ENCODE measurements around the gene AGK.
"Not testable (repeated sequence)": the region's sequence is repeated elsewhere in the genome, so short reads cannot be mapped to it uniquely, and the experiment has no call there.

AGK gene

DNA sequence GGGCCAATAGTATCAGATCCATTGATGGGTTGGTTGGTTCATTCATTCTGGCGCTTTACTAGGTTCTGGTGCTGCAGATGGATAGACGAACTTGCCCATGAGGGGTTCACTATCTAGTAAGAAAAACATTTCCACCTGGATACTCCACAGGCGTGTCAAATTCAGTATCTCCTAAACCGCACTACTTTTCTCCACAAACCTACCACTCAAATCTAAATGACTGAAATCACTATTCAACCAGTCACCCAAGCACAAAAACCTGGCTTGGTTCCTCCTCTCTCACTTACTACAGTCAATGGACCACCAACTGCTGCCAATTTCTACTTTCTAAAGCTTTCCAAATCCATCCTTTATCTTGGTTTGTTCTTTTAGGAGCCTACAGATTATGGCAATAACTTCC is 572 bp downstream of the AGK start:
- in situ Hi-C loops (cut with HindIII; ENCODE audit: low sequenced_read_pairs) = no loop called here

DNA sequence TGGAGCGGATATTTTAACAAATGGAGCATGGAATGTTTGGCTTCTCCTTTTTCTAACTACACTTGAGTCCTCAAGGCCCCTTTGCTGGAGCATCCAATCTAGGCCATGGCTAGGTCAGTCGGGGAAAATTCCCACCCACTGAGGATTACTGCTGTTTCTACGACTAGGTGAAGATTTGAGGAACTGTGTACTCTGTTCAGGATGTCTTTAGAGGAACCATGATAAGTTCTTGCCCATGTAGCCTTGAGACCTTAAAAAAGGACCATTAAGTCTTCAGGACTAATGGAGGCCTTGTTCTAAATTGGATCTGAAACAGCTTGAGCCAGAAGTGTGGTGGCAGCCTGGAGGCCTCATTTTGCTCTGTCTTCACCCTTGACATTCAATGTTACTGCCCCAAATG is 6.2 kb downstream of the AGK start:
- in situ Hi-C loops (cut with HindIII; ENCODE audit: low sequenced_read_pairs) = no loop called here

- in situ Hi-C loops (cut with HindIII; ENCODE audit: low sequenced_read_pairs) = not testable (repeated sequence)
Measured at GRCh38 chr7:141557831-141558531, 6.8 kb downstream of the AGK start.

- in situ Hi-C loops (cut with HindIII; ENCODE audit: low sequenced_read_pairs) = no loop called here
Measured at GRCh38 chr7:141558544-141559183, 7.5 kb downstream of the AGK start.

- in situ Hi-C loops (cut with HindIII; ENCODE audit: low sequenced_read_pairs) = no loop called here
Measured at GRCh38 chr7:141559961-141560360, 8.8 kb downstream of the AGK start.

DNA sequence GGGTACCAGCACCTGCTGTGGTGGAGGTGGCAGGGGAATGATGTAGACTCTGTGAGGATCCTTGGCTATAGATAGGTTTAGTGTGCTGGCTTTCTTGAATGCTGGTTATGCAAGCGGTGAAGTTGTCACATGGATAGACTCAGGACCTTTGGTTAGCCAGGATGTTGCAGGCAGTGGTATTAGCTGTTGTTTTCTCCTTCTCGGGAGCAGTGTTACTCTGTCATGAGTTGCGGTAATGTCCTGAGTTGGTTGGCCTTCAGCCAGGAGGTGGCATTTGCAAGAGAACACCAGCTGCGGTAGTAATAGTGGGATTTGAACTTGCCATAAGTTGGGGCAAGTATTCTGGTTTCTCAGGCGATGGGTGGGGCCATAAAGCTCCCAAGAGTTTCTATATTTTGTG is 10.8 kb downstream of the AGK start:
- in situ Hi-C loops (cut with HindIII; ENCODE audit: low sequenced_read_pairs) = no loop called here

DNA sequence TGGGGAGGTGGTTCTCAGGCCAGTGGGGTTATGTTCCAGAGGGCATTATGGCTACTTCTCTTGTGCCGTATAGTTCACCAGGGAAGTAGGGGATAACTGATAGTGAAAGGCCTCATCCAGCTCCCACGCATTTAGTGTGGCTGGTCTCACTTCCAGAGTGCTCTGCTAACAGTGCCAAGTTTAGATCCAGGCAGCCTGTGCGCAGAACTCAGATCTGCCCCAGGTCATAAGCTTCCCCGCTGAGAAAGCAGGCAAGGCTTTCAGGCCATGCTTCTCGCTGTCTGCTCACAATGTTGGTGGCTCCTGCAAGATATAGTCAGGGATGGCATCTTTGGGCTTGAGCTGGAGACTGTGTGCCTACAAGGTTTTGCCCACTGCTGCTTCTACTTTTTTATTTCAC is 11.3 kb downstream of the AGK start:
- in situ Hi-C loops (cut with HindIII; ENCODE audit: low sequenced_read_pairs) = no loop called here

DNA sequence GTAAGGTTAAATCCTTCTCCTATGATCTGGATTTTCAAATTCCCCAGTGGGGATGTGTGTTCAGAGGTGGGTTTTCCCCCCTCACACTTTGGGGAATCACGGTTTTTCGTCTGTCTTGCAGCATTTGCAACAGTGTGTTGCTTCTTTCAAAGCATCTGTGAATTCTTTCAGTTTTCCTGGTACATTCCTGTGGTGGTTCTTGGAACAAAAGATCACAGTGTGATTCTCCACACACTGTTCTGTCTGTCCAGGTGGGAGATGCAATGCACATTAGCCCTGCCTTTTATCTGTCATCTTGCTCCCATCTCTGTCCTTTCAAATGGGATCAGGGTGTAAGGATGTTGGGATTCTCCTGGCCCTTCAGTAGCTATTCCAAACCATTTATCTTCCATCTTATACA is 11.8 kb downstream of the AGK start:
- in situ Hi-C loops (cut with HindIII; ENCODE audit: low sequenced_read_pairs) = no loop called here

DNA sequence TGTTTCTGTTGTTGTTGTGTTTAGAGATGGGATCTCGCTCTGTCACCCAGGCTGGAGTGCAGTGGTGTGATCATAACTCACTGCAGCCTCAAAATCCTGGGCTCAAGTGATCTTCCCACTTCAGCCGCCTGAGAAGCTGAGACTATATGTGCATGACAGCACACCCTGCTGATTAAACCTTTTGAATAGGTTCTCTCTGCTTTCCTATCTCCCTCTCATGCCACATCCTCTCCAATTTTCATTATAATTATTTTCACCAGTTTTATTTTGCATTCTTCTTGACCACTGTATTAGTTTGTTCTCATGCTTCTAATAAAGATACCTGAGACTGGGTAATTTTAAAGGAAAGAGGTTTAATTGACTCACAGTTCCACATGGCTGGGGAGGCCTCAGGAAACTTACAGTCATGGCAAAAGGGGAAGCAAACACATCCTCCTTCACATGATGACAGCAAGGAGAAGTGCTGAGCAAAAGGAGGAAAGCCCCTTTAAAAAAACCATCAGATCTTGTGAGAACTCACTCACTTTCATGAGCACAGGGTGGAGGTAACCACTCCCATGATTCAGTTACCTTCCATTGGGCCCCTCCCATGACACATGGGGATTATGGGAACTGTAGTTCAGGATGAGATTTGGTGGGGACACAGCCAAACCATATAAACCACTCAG is 12.9 kb downstream of the AGK start:
- in situ Hi-C loops (cut with HindIII; ENCODE audit: low sequenced_read_pairs) = no loop called here

- in situ Hi-C loops (cut with HindIII; ENCODE audit: low sequenced_read_pairs) = no loop called here
Measured at GRCh38 chr7:141567432-141567831, 16.2 kb downstream of the AGK start.

DNA sequence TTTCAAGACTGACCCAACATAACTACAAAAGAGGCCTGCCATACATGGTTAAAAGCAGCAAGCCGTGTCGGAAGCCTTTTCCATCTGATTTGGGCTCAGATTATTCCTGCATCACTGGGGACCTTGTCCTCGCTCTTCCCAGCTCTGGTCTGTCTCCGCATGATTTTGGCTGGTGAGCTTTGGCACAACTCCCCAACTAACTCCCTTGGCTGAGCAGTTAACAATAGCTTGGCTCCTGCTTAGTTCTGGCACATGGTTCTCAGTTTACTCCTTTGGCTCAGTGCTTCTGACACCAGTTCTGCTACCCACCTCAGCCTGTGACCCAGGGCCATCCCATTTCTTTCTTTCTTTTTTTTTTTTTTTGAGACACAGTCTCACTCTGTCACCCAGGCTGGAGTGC is 17.0 kb downstream of the AGK start:
- in situ Hi-C loops (cut with HindIII; ENCODE audit: low sequenced_read_pairs) = no loop called here

GRCh38 chr7:141571059-141571458 is 19.8 kb downstream of the AGK start:
- in situ Hi-C loops (cut with HindIII; ENCODE audit: low sequenced_read_pairs) = no loop called here

DNA sequence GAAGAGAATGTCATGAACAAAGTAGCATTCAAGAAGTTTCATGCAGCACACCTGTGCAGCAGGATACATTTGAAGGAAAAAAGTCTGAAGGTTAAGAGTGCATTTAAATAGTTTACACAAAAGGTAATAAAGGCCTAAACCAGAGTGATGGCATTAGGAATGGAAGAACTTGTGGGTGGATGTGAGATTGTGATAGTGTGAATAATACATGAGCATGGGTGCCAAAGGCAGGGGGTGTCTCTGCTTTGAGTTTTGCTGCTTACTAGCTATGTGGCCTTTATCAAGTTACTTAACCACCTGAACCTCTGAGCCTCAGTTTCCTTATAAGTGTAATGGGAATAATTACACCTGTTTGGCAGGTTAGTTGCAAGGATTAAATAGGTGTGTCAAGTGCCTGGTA is 21.0 kb downstream of the AGK start:
- in situ Hi-C loops (cut with HindIII; ENCODE audit: low sequenced_read_pairs) = no loop called here

DNA sequence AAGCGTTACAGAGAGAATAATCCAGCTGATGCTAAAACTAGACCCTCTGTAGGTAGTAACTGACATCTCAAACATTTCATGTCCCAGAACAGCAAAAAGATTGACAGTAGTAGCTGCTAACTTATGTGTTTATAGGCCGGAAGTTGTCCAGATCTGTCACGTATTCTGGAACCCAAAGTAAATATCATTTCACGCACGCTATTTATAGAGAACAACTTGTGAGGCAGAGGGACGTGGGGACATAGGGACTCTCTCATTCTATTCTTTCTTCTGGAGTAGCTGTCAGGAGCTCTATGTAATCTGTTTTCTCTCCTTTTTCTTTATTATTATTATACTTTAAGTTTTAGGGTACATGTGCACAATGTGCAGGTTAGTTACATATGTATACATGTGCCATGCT is 22.3 kb downstream of the AGK start:
- in situ Hi-C loops (cut with HindIII; ENCODE audit: low sequenced_read_pairs) = no loop called here

GRCh38 chr7:141575164-141575563 is 24.0 kb downstream of the AGK start:
- in situ Hi-C loops (cut with HindIII; ENCODE audit: low sequenced_read_pairs) = no loop called here

GRCh38 chr7:141575654-141576448 is 24.6 kb downstream of the AGK start:
- in situ Hi-C loops (cut with HindIII; ENCODE audit: low sequenced_read_pairs) = no loop called here

DNA sequence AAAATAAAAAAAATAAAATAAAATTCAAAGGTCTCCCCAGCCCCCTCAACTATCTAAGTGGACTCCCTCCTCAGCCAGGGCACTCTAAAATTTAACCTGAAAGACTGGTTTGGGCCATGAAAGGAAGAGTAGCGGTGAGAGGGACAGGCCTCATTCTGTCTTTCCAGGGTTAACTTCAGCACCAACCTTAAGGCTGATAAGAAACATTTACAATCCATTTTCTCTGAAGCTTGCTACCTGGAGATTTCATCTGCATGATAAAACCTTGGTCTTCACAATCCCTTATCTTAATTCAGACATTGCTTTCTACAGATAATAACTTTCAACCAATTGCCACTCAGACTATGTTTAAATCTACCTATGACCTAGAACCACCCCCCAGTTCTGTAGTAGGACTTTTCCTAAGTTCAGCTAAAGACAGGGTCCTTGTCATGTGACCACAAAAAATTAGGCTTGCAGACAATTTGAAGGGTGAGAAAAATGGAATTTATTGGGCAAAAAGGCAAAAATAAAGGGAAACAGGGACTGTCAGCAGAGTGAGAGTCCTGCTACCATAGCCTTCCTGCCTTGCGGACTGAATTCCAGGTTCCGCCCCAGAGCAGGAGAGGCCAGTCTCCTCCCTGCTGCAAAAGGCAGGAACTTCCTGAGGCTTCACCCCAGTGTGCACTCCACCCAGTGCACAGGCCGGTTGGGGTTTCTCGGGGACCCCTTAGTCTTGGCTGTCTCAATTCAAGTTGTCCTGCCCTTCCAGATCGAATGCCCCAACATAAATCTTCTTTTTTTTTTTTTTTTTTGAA is 26.0 kb downstream of the AGK start:
- in situ Hi-C loops (cut with HindIII; ENCODE audit: low sequenced_read_pairs) = no loop called here

GRCh38 chr7:141579953-141580352 is 28.7 kb downstream of the AGK start:
- in situ Hi-C loops (cut with HindIII; ENCODE audit: low sequenced_read_pairs) = not testable (repeated sequence)

DNA sequence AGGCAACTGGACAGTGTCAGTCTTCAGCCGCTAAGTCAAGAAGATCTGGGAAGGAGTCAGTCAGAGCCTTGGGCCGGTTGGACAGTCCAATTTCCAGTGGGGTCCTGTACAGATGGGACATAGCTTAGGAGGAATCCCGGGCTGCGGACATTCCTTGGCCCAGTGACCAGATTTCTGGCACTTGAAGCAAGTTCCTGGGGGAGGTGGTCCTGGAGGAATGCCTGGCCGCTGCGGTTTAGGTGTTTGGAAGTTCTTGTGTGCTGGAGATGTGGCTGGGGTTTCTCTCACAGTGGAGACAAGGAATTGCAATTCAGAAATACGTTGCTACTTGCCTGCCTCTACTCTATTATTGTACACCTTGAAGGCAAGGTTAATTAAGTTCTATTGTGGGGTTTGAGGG is 30.9 kb downstream of the AGK start:
- in situ Hi-C loops (cut with HindIII; ENCODE audit: low sequenced_read_pairs) = not testable (repeated sequence)

GRCh38 chr7:141584935-141585334 is 33.7 kb downstream of the AGK start:
- in situ Hi-C loops (cut with HindIII; ENCODE audit: low sequenced_read_pairs) = no loop called here
